ENCODE measurements around the gene RFC4.

- TF ChIP-seq, protein P1, sequence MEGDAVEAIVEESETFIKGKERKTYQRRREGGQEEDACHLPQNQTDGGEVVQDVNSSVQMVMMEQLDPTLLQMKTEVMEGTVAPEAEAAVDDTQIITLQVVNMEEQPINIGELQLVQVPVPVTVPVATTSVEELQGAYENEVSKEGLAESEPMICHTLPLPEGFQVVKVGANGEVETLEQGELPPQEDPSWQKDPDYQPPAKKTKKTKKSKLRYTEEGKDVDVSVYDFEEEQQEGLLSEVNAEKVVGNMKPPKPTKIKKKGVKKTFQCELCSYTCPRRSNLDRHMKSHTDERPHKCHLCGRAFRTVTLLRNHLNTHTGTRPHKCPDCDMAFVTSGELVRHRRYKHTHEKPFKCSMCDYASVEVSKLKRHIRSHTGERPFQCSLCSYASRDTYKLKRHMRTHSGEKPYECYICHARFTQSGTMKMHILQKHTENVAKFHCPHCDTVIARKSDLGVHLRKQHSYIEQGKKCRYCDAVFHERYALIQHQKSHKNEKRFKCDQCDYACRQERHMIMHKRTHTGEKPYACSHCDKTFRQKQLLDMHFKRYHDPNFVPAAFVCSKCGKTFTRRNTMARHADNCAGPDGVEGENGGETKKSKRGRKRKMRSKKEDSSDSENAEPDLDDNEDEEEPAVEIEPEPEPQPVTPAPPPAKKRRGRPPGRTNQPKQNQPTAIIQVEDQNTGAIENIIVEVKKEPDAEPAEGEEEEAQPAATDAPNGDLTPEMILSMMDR (conservative IDR thresholded peaks at IDR 0.05; ENCODE audit: low read depth, low read length), result no peak
- TF ChIP-seq RCOR1 (IDR thresholded peaks at IDR 0.05; ENCODE audit: insufficient replicate concordance, low read length) (no peak), SMC3 (IDR thresholded peaks at IDR 0.05; ENCODE audit: low read depth, low read length) (no peak)
Measured at GRCh38 chr3:186785495-186786018, 20.7 kb downstream of the RFC4 start.
